GM10847 (cell line): ENCODE data around the gene NAPG.

Experiments
- POLR2A ChIP-seq: IDR thresholded peaks from 2 replicates; pipeline ENCODE4 v1.6.1; 2011; ENCODE audit not compliant: insufficient read length; ENCODE audit errors: extremely low read depth

Gene NAPG

DNA sequence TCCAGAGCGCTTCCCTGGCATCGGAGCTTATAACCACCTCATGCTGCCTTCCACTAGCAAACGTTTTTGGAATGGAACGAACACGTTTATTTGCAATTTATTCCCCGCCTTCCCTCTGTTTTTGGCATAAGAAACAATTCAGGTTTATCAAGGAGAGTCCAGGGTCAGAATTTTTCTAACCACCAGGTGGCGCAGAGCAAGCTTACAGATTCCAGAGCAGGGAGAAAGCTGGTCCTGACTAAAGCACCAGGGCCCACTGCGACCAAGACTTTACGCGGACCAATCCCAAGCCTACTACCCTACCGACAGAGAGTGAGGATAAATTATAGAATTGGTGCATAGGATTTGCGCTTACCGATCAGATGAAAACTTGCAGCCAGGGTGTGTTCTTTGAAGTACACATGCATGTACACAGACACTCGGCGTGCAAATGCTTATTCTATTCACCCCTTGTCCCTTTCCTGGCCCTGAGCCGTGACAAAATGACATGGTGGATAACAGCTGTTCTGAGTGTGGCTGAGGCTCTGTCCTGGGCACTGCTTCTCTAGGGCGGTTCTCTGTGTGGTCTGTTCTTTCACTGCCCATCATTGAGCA, 34.7 kb downstream of the NAPG start:
- no peak for TF ChIP-seq POLR2A

DNA sequence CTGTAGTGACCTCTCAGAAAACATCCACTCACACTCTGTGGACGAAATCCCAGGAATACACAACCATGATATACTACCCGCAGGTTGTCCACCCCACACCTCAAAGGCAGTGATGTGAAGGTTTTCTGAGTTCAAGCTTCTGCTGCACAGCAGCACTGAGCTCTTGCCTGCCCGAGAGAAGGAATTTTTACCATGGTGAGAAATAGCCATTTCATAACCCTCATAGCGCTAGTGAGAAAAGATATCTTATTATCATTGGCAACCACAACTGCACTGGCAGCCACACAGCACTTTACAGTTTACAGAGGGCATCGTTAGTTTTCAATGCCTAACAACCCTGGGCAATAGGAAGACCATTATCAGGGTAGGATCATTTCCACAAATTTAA, 36.9 kb downstream of the NAPG start:
- no peak for TF ChIP-seq POLR2A

DNA sequence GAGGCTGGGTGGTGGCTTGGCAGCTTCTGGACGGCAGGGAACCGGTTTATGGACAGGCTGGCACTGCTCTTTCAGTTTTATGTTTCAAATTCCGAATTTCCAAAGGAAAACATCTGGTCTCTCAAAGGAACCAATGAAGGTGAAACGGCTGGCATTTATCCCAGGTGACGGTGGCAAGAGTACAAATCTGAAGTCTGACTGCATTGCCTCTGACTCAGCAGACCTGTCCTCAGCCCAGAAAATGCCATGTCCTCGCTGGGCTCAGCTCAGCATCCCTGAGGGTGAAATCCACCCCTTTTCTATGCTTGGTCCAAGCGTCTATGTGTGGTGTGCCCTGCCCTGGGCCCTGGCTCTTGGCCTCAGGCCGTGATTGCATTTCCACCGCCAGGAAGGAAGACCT, 38.1 kb downstream of the NAPG start:
- TF ChIP-seq POLR2A: no peak

DNA sequence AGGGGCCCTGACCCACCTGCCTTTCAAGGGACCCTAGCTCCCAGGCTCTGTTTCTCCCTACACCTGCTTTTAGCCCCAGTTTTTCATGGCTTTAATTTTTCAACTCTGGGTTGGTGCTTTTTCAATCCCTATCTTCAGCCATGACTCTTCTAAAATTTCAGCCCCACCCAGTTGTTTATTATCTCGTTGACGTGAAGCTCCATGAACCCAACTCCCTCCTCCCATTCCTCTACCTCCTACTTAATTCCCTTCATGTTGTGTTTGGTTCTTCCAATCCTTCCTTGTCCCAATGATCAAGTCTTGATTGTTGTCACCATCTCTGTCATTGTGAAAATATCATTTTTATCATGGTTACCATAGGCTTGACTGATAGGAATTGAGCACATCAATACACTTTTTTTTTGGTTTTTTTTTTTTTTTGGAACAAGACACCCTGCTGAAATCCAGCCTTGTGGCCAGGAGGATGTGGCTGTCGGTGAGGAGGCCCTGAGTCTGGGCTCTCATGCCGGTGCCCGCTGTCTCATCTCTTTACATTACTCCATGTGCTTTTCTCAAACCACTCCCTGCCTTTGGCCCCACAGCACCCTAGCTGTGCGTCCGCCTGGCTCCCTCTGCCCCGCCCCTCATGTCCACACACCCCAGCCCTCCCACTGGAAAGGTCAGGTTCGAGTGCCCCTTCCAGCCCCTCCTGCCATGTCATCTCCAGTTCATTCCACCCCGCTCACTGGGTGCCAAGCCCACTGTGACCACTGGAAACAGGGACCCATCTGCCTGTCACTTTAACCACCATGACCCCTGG, 39.3 kb downstream of the NAPG start:
- TF ChIP-seq POLR2A: no peak

DNA sequence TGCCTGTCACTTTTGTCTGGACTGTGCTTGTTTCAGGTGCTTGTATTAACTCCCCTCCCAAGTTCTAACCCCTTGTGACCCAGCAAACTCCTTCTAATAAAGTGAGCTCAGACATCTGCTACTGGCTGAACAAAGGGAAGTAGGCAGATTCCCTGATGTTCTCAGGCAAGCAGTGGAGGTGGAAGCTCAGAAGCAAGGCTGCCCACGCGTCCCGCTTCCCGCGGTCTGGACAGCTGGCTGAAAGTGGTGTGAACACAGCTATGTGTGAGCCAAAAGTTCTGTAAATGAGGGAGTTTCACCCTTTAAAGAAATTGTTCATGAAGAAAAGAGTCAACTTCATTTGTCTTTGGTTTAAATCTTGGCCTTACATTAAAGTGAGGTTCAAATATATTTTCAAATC, 40.0 kb downstream of the NAPG start:
- TF ChIP-seq POLR2A: no peak

DNA sequence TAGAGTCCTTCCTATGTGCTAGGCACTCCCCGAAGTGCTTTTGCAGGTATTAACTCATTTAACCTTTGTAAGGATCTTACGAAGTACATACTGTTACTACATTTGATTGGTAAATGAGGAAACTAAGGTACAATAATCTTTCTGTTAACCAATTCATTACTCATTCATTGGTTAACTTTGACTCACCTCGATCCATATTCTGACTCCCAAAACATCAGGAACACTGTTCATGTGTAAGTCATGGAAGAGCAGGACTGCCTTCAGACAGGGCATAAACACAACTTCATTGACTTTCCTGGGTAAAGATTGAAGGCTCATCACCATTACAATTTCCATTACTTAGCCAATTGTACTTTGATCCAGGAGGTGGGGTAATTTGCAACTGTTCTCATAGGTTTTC, 40.6 kb downstream of the NAPG start:
- no peak for TF ChIP-seq POLR2A

DNA sequence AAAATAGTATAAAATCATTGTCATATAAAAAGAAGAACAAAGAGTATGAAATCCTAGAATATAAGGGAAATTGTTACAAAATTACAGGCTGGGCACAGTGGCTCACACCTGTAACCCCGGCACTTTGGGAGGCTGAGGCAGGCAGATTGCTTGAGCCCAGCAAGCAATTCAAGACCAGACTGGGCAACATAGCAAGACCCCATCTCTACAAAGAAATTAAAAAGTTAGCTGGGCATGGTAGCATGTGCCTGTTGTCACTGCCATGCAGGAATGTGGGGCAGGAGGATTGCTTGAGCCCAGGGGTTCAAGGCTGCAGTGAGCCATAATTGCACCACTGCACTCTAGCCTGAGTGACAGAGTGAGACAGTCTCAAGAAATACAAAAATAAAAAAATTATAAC, 44.8 kb downstream of the NAPG start:
- no peak for TF ChIP-seq POLR2A

DNA sequence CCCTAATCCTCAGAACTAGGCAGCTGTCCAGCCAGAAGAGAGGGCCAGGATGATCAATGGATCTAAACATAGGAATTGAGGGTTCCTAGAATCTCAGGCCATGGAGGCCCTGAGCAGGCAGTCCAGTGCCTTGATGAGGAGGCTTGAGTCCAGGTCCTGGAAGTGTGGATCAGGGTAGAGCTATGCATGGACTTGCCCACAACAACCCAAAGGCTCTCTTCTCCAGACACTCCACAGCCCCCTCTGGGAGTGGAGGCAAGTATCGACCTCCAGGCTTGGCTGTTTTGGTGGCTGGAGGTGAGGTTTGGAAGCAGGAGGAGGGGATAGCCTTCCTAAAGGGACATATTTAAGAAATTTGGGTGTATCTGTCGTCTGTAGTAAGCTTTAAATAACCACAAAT, 45.7 kb downstream of the NAPG start:
- TF ChIP-seq POLR2A: no peak

DNA sequence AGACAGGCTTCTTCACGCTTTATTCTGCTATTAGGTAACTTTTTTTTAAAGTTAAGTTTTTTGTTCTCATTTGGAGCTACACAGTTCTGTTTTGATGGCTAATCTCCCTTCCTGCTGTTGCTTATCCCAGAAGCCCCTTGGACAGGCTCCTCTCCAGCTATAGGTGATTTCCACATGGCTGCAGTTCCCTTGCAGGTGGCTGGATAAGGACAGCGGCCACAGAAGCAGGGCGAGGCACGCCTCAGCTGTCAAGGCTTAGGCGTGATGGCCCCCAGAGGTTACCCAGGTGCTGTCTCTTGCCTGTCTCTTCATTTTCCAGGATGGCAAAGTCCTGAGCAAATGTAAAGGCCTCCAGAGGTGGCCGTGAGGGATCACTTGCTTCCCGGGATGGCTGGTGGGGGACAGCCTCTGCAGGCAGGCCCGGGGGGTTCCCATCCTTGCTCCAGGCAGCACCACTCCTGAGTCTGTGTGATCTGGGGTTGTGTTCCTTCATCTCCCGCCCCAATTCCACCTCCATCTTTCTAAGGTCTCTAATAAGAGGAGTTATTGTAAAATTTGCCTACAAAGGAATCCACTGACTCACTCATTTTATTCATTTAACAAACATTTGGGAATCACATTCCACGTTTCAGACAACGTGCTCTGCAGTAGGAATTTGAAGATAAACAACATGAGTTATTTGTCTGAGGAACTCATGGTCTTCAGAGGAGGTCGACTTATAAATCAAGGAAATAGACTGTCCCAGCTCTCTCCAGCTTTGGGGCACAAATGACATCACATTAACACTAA, 53.4 kb downstream of the NAPG start:
- TF ChIP-seq POLR2A: no peak

DNA sequence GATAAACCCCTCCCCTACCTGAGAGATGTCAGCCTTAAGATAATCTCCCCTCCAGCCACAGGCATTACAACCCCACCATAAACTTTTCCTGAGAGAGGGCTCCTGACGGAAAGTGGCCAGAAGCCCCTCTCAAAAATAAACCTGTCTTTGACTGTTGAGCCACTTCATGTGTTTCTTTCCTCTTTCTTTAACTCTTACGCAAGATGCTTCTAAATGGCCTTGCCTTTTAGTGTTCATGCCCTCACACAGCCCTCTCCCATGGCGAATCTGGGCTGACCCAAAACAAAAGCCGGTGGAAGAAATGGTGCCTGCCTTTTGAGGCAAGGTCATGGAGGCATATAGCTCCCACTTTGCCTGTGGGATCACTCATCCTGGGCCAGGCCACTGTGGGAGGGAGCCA, 54.4 kb downstream of the NAPG start:
- TF ChIP-seq POLR2A: no peak

DNA sequence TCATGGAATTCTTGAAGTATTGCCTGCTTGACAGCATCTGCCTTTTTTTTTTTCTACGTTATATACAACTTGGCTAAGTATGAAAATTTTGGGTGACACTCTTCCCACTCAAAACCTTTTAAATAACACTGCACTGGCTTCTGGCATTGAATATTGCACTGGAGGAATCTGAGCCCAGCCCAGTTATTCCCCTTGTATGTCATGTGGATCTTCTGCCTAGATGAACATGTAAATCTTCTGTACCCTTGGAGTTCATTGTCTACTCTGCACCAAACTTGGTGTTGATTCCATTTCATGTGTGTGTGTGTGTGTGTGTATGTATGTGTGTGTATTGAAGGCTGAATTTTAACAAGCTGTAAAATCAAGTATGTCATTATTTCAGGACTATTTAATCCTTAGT, 59.4 kb downstream of the NAPG start:
- no peak for TF ChIP-seq POLR2A

DNA sequence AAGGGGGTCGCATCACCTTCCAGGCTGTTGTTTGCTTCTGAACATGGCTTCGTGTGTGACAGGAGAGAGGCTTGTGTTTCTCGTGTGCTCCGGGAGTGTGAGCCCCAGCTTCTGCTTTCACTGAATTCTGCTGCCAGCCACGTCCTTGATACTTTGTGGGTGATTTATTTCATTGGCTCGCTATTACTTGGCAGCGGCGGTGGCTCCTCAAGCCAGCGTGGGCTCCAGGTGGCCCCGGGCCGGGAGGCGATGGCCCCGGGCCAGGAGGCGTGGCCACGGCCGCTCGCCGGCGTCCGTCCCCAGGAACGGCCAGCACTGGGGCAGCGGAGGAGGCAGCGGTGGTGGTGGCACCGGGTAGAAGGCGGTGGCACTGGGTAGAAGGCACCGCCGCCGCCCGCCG, 63.1 kb downstream of the NAPG start:
- TF ChIP-seq POLR2A: no peak

DNA sequence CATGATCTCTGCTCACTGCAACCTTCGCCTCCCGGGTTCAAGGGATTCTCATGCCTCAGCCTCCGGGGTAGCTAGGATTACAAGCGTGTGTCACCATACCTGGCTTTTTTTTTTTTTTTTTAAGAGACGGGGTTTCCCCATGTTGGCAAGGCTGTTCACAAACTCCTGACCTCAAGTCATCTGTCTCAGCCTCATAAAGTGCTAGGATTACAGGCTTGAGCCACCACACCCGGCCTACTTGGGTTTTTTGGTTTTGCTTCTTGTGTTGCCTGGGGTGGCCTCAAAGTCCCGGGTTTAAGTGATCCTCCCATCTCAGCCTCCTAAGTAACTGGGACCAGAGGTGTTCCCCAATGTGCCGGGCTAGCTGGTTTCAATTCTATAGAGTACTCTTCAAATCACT, 64.6 kb downstream of the NAPG start:
- no peak for TF ChIP-seq POLR2A

DNA sequence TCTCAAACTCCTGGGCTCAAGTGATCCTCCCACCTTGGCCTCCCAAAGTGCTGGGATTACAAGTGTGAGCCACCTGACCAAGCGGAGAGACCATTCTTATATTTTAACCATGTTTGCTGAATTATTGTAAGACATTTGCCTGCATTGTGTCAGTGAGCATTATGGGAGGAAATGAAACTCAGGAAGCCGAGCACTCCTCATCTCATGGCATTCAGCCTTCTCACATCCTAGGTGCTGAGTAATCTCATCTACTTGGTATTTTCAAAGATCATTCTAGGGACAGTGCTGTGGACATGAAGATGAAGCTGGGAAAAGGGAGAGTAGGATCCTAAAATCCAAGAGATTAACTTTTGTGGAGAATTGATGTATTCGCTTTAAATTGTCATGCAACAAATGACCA, 66.1 kb downstream of the NAPG start:
- TF ChIP-seq POLR2A: no peak
